GM19193 (cell line): Measurements from ENCODE around the gene PLEKHA5.

Source experiments
- POLR2A ChIP-seq: IDR thresholded peaks from 4 replicates; pipeline ENCODE4 v1.6.1; 2011; ENCODE audit not compliant: insufficient read depth, insufficient read length; ENCODE audit errors: extremely low read depth

Gene PLEKHA5

GRCh38 chr12:19223695-19224094 lies 94.2 kb downstream of the PLEKHA5 start:
- no peak for TF ChIP-seq POLR2A

GRCh38 chr12:19224746-19225145 lies 95.2 kb downstream of the PLEKHA5 start:
- no peak for TF ChIP-seq POLR2A

- TF ChIP-seq POLR2A, result no peak
Measured at GRCh38 chr12:19227190-19227879, 97.8 kb downstream of the PLEKHA5 start.

- no peak for TF ChIP-seq POLR2A
Measured at GRCh38 chr12:19227880-19228210, 98.3 kb downstream of the PLEKHA5 start.

- no peak for TF ChIP-seq POLR2A
Measured at GRCh38 chr12:19230299-19230866, 100.8 kb downstream of the PLEKHA5 start.

GRCh38 chr12:19230896-19231295 lies 101.4 kb downstream of the PLEKHA5 start:
- TF ChIP-seq POLR2A, result no peak

- TF ChIP-seq POLR2A, result no peak
Measured at GRCh38 chr12:19234171-19234704, 104.7 kb downstream of the PLEKHA5 start.

GRCh38 chr12:19234981-19235871 lies 105.7 kb downstream of the PLEKHA5 start:
- TF ChIP-seq POLR2A, result no peak

- no peak for TF ChIP-seq POLR2A
Measured at GRCh38 chr12:19236656-19237055, 107.1 kb downstream of the PLEKHA5 start.

- no peak for TF ChIP-seq POLR2A
Measured at GRCh38 chr12:19238540-19238939, 109.0 kb downstream of the PLEKHA5 start.

GRCh38 chr12:19239102-19239501 lies 109.6 kb downstream of the PLEKHA5 start:
- TF ChIP-seq POLR2A, result no peak

- no peak for TF ChIP-seq POLR2A
Measured at GRCh38 chr12:19239616-19240234, 110.2 kb downstream of the PLEKHA5 start.

- no peak for TF ChIP-seq POLR2A
Measured at GRCh38 chr12:19242581-19242980, 113.0 kb downstream of the PLEKHA5 start.

GRCh38 chr12:19243551-19243950 lies 114.0 kb downstream of the PLEKHA5 start:
- no peak for TF ChIP-seq POLR2A

- TF ChIP-seq POLR2A, result no peak
Measured at GRCh38 chr12:19244312-19244711, 114.8 kb downstream of the PLEKHA5 start.
